ENCODE measurements around the gene SLC1A4. TPM values are rescaled to one million over a fixed set of nuclear protein-coding genes. Genes with fewer than 3 reads are reported as not detected.

Gene SLC1A4
- total RNA-seq, 1 experiment from 2014 or later, result 12.9 TPM

GRCh38 chr2:64982932-64983331 lies 6.3 kb upstream of the SLC1A4 start:
- Histone ChIP-seq H3K4me1 (ENCODE audit: control insufficient read depth, insufficient read depth, low read length) (no peaks in the 10 kb centered on the region; the same call in 1 of the 2 replicates), H3K36me3 (ENCODE audit: control insufficient read depth, insufficient read depth, low read length) (no peaks in the 10 kb centered on the region), H3K4me3 (ENCODE audit: low read depth in 2 of 2, low read length in 2 of 2) (no peak overlapping the region), H3K9me3 (ENCODE audit: control insufficient read depth, insufficient read depth, low read depth, low read length) (no peaks in the 10 kb centered on the region), H3K27me3 (ENCODE audit: control insufficient read depth, insufficient read depth, low read length) (no peaks in the 10 kb centered on the region), H3K27ac (ENCODE audit: low read length) (no peak overlapping the region)
- POLR2A ChIA-PET, result no interaction called here
- no TSS peak for BruUV-seq (replicated peaks)
- in situ Hi-C loops (cut with HindIII; ENCODE audit: low pct_unique_long_range_greater_than_20kb, low sequenced_read_pairs), result no loop called here
- no peak for ATAC-seq
- intact Hi-C loops (cut with micrococcal nuclease; ENCODE audit: unreplicated experiment), result no loop called here
- CTCF ChIA-PET, result no interaction called here
- no peak for DNase-seq (ENCODE audit: low read depth, low spot score)
- no peak for TF ChIP-seq SIN3A (IDR thresholded peaks at IDR 0.05; ENCODE audit: borderline replicate concordance, insufficient read depth, low read depth, low read length)
- TF ChIP-seq REST (IDR thresholded peaks at IDR 0.05; ENCODE audit: insufficient read depth in 1 of 2, low read depth in 2 of 2, low read length in 1 of 2), result no peak
- no peak for TF ChIP-seq TCF7L2 (IDR thresholded peaks at IDR 0.05; ENCODE audit: low read depth, low read length)
- no peak for TF ChIP-seq POLR2AphosphoS5 (IDR thresholded peaks at IDR 0.05; ENCODE audit: low read depth, low read length)
- no peak for TF ChIP-seq CTCF (IDR thresholded peaks at IDR 0.05)

- intact Hi-C loops (cut with micrococcal nuclease; ENCODE audit: unreplicated experiment) (no loop called here), in situ Hi-C loops (cut with HindIII; ENCODE audit: low pct_unique_long_range_greater_than_20kb, low sequenced_read_pairs) (no loop called here)
- Histone ChIP-seq H3K27me3 (ENCODE audit: control insufficient read depth, insufficient read depth, low read length) (no peaks in the 10 kb centered on the region), H3K27ac (ENCODE audit: low read length) (no peak overlapping the region), H3K36me3 (ENCODE audit: control insufficient read depth, insufficient read depth, low read length) (no peaks in the 10 kb centered on the region; the same call in 1 of the 2 replicates), H3K4me1 (ENCODE audit: control insufficient read depth, insufficient read depth, low read length) (no peaks in the 10 kb centered on the region; the same call in 1 of the 2 replicates), H3K9me3 (ENCODE audit: control insufficient read depth, insufficient read depth, low read depth, low read length) (no peaks in the 10 kb centered on the region), H3K4me3 (ENCODE audit: low read depth in 2 of 2, low read length in 2 of 2) (no peak overlapping the region)
- ChIA-PET CTCF (no interaction called here), POLR2A (interaction anchor here (0.7 kb wide), 1 partner anchor 14 kb away, joined by 3 read pairs; no protein-coding TSS in a partner anchor)
- TF ChIP-seq POLR2AphosphoS5 (IDR thresholded peaks at IDR 0.05; ENCODE audit: low read depth, low read length) (no peak), CTCF (IDR thresholded peaks at IDR 0.05) (no peak), SIN3A (IDR thresholded peaks at IDR 0.05; ENCODE audit: borderline replicate concordance, insufficient read depth, low read depth, low read length) (no peak), REST (IDR thresholded peaks at IDR 0.05; ENCODE audit: insufficient read depth in 1 of 2, low read depth in 2 of 2, low read length in 1 of 2) (no peak), TCF7L2 (IDR thresholded peaks at IDR 0.05; ENCODE audit: low read depth, low read length) (no peak)
- ATAC-seq (no peak), DNase-seq (ENCODE audit: low read depth, low spot score) (no peak)
- BruUV-seq (replicated peaks), result no TSS peak
Measured at GRCh38 chr2:64985447-64985846, 3.8 kb upstream of the SLC1A4 start.

Measured in Panc1 (cell line).